ENCODE measurements around the gene LHPP.

DNA sequence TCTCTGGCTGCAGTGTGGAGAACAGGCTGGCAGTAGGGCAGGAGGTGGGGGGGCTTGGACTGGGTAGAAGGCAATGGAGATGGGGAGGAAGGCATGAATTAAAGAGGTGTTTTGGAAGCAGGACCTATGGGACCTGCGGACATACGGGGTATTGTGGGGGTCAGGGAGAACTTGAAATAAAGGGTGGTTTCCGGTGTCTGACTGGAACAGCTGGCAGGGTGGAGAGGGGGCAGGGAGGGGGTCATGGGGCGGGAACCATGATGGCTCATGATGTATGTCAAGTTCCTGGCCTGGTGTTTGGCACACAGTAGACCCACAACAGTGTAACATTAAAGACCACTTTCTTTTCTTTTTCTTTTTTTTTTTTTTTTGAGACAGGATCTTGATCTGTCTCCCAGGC is 5.5 kb downstream of the LHPP start:
- no peak for TF ChIP-seq GATA3 (IDR thresholded peaks at IDR 0.05; ENCODE audit: low read depth, low read length)
- no peak for TF ChIP-seq GATA2 (IDR thresholded peaks at IDR 0.05; ENCODE audit: low read depth, low read length)

Data from SH-SY5Y (cell line).